HepG2 (cell line): ENCODE data around the gene PLPP7.
"Not testable (repeated sequence)": the region's sequence is repeated elsewhere in the genome, so short reads cannot be mapped to it uniquely, and the experiment has no call there.

Source experiments
- POLR2A ChIP-seq, 2 experiments: IDR thresholded peaks; 2 replicates each; pipeline ENCODE4 v1.6.1; 2011; ENCODE audit warnings: low read depth in 2 of 2, low read length in 2 of 2, mild to moderate bottlenecking in 1 of 2, moderate library complexity in 1 of 2; ENCODE audit not compliant: insufficient read depth in 1 of 2
- TF ChIP-seq, protein P1 (sequence below): sonication (generic); formaldehyde crosslinking; IDR thresholded peaks from 2 replicates; pipeline ENCODE4 v1.5.0; 2020; ENCODE audit warnings: mild to moderate bottlenecking, missing genetic modification reagents
- TF ChIP-seq, protein P2 (sequence below): IDR thresholded peaks from 2 replicates; pipeline ENCODE4 v1.6.1; 2012; ENCODE audit warnings: inconsistent platforms

DNA sequence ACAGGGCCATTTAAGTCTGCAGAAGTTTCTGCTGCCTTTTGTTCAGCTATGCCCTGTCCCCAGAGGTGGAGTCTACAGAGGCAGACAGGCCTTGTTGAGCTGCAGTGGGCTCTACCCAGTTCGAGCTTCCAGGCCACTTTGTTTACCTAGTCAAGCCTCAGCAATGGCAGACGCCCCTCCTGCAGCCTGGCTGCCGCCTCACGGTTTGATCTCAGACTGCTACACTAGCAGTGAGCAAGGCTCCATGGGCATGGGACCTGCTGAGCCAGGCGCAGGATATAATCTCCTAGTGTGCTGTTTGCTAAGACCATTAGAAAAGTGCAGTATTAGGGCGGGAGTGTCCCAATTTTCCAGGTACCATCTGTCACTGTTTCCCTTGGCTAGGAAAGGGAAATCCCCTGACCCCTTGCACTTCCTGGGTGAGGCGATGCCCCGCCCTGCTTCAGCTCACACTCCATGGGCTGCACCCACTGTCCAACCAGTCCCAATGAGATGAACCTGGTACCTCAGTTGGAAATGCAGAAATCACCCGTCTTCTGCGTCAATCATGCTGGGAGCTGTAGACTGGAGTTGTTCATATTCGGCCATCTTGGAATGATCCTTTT, 55.5 kb downstream of the PLPP7 start:
- TF ChIP-seq, protein P1, sequence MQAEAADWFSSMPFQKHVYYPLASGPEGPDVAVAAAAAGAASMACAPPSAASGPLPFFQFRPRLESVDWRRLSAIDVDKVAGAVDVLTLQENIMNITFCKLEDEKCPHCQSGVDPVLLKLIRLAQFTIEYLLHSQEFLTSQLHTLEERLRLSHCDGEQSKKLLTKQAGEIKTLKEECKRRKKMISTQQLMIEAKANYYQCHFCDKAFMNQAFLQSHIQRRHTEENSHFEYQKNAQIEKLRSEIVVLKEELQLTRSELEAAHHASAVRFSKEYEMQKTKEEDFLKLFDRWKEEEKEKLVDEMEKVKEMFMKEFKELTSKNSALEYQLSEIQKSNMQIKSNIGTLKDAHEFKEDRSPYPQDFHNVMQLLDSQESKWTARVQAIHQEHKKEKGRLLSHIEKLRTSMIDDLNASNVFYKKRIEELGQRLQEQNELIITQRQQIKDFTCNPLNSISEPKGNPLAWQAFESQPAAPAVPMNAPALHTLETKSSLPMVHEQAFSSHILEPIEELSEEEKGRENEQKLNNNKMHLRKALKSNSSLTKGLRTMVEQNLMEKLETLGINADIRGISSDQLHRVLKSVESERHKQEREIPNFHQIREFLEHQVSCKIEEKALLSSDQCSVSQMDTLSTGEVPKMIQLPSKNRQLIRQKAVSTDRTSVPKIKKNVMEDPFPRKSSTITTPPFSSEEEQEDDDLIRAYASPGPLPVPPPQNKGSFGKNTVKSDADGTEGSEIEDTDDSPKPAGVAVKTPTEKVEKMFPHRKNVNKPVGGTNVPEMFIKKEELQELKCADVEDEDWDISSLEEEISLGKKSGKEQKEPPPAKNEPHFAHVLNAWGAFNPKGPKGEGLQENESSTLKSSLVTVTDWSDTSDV (CRISPR knock-in tag): not testable (repeated sequence)
- TF ChIP-seq, protein P2, sequence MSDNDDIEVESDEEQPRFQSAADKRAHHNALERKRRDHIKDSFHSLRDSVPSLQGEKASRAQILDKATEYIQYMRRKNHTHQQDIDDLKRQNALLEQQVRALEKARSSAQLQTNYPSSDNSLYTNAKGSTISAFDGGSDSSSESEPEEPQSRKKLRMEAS: not testable (repeated sequence)
- TF ChIP-seq POLR2A (IDR thresholded peaks at IDR 0.05; ENCODE audit: insufficient read depth in 1 of 2, low read depth in 2 of 2, low read length in 2 of 2): not testable (repeated sequence)
